Activated CD4-positive, alpha-beta T cell treated with anti-CD3 and anti-CD28 coated beads, Interleukin-2, amount 50 U/mL, for 24 hours (primary cell): ENCODE data around the gene DNAJA2.

Source experiments
- DNase-seq, 2 donors: peaks; one replicate each; pipeline ENCODE4 v3.0.0-alpha.2; 2020; ENCODE audit warnings: low read depth in 1 of 2, low spot score in 1 of 2

The DNAJA2 gene

DNA sequence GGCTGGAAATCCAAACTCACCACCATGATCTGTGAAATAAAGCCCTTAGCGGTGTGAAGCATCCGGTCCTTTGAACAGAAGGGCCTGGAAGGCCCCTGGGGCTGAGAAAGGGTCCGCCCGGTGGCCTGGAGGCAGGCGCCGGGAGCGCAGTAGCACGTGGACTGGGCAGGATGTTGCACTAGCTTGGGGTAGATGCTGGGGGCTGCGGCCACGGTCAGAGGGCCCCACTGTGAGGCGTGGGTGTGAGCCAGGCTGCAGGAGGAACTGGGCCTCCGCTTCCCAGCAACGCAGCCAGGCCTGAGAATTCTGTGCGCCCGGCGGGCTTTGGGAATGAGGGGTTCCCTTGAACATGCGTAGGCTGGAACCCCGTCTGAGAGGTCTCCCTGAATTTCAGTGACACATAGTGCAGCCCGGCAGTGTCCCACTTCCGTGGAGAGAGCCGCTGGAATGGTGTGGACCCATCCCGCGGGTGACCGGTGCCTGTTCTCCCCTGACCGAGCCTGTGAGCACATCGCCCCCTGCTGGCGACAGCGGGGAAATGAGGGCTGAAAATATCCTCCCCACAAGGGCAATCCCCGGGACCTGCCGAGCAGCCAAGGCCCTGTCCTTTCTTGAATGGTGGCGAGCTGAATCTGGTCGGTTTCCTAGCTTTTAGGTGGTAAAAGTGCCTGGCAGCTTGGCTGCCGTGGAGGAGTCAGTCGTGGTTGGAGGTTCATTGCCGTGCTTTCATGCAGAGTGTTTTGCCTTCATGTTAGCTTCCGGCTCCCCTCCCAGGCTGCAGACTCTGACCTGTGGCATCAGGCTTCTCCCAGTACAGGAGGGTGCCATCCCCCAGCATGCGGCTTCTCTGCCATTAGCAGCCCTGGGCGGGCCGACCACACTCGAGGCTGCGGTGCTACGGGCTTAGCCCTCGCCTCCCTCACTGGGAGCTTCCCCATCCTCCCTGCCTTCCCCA lies 43.8 kb downstream of the DNAJA2 start:
- DNase-seq, result peak; percentile 51 to 57

DNA sequence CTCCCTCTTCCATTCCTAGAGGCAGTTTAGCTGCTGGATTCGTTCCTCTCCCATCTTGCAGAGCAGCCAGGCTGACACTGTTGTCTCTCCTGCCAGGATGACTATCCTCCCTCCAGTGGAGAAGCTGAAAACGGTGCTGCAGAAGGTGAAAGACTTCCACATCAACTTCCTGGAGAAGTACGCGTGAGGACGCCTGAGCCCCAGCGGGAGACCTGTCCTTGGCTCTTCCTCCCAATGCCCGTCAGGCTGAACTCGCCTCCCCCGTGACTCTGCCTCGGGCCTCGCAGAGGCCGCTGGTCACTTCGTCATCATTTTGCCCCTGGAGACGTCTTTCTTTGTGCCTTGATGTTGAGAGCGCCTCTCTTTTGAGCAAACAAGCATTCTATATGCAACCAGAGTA lies 44.7 kb downstream of the DNAJA2 start:
- no peak for DNase-seq

DNA sequence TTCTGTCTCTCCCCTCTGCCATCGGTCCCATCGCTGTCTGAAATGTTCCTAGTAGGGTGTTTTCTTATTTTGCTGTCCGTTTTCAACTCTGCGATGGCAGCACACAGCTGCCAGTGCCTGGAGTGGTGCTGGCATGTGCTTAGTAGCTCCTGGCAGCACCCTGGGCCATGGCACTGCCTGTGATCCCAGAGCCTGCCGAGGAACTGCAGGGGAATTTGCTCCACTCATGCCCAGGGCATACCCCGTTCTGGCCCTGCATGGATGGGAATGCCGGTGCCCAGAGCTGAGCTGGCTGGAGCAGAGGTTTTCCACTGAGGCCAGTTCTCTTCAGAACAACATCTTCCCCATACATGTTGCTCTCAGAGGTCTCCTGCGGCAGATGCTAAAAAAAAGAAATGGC lies 46.2 kb downstream of the DNAJA2 start:
- DNase-seq, result no peak

DNA sequence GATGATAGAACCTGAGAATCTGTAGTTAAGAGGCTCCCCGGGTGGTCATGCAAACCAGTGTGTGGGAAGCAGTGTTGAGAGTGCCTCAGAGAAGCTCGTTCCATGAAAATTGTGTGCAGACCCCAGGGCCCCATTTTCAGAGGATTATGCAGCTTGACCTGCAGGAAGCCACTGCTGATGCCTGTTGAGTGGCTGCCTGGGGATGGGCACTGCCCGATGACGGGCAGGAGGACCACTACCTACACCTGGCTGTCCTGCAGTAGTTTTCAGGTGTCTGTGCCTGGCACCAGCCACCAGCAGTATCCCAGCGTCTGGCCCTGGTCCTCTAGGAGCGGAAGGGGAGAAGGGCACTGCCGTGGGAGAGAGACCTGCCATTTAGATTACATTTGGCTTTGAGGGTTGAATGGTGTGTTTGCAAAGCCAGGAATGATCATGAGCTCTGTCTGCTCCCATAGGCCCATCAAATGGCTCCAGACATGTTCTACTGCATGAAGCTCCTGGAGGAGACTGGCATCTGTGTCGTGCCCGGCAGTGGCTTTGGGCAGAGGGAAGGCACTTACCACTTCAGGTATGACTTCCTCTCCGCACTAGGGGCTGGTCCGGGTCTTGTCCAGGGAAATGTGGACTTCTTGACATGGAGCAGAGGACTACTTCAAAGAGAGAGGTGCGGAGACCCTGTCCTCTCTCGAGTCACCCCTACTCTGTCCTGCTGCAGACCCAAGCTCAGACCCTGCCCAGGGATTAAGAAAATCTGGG lies 46.8 kb downstream of the DNAJA2 start:
- DNase-seq, result no peak

DNA sequence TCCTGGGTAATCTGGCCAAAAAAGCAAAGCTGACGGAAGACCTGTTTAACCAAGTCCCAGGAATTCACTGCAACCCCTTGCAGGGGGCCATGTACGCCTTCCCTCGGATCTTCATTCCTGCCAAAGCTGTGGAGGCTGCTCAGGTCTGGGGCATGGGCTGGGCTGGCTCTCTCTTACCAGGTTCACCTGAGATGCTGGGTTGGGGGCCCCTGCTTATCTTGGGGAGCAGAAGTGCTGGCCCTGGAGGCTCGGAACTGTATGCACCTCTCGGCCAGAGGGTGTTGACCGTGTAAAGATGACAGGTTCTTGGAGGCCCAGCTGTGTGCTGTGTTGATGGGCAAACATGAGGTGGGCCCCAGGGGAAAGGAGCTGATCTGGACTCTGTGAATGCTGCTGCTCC lies 49.1 kb downstream of the DNAJA2 start:
- no peak for DNase-seq

DNA sequence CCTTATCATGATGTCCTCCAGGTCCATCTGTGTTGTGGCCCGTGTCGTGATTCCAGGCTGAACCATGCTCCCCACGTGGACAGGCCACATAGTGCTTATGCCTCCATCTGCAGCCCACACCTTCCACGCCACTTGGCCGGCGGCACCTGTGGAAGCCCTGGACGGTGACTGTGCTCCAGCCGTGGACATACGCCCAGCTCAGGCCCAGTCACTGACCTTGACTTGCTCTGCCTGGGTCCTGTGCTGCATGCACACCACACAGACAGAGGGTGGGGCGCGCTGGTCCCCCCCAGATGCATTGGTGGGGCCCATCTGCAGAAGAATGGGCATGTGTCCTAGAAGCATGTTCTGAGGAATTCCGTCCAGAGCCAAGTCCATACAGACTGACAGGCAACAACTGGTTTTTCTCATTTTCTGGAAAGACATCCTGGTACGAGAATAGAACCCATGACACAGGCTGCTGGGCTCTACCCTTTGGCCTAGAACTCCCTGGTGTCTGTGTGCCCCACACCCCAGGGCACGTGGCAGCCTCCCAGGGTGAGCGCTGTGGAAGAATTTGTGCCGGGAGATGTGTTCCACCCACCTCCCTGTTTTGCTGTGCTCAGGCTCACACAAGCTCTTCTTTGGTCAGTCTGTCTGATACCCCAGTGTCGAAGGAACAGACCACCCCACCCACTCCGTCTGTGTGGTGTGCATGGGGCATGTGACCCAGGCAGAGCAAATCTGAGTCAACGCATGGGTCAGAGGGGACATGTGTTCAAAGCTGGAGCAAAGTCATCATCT lies 49.8 kb downstream of the DNAJA2 start:
- DNase-seq, result no peak

DNA sequence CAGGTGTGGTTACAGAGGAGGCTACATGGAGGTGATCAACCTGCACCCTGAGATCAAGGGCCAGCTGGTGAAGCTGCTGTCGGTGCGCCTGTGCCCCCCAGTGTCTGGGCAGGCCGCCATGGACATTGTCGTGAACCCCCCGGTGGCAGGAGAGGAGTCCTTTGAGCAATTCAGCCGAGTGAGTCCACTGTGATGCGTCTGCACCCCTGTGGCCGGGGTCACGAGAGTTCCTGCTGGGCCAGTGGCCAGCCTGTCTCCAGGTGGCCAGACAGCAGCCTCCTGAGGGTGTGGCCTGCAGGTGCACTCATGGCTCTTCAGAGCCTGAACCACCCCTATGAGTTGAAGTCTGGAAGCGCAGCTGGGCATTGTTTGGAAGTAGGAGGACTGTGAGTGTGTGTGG lies 51.2 kb downstream of the DNAJA2 start:
- no peak for DNase-seq

DNA sequence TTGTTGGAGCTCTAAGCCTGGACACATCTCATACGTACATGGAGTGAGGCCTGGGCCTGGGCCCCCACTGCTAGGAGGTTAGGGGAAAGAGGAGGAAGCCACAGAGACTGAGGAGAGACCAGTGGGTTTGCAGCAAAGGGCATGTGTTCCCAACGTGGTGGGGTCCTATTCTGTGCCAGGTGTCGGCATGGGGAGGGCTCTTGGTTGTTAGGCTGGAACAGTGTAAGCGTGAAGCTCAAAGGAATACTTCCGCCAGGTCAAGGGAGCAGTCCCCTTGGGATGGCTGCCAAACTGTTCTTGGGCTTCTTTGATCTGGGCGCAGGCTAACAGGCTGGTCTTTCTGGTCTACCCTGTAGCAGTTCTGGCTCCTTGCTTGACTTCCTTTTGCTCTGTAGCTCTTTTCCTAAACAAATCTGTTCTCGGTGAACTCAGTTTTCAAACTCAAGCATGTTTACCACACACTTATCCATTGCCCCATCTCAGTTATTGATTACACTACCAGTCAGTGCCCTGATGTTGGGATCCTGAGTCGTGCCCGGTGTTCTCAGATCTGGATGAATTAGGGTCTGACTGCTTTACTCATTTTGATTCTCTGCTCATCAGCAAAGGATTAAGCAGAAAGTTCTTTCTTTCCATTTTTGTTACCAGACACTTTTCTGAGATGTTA lies 52.9 kb downstream of the DNAJA2 start:
- DNase-seq, result no peak

DNA sequence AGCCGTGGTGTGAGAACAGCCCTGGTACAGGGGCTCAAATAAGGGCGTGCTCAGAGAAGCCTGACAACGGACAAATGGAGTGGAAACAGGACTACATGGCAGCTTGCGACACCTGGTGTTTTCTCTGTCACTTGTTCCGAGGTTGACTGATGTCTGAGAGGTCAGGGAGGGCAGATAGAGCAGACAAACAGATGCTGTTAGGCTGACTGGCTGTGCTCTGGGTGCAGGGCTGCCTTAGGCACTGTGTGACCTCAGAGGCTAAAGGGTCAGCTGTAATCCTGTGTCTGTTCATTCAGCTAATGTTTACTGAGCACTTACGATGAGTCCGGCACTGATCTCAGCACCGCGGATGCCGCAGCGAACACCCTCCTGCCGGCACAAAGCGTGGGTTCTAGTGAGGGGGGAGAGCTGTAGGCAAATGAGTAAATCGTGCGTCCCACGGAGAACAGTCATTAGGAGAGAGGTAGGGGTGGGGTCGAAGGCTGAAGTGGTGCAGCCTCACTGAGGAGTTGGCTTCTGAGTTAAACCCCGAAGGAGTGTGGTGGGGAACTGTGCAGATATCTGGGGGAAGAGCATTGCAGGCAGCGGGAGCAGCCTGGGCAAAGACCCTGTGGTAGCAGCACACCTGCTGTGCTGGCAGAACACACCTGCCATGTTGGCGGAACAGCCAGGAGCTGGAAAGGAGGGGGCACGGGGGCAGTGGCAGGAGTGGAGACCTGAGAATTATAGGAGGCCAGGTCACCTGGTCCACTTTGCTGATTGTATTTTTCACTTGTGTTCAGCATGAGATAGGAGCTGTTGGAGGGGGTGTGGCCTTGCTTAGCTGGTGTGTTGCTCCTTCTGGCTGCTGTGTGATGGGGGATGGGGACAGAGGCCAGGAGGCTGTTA lies 54.3 kb downstream of the DNAJA2 start:
- no peak for DNase-seq

DNA sequence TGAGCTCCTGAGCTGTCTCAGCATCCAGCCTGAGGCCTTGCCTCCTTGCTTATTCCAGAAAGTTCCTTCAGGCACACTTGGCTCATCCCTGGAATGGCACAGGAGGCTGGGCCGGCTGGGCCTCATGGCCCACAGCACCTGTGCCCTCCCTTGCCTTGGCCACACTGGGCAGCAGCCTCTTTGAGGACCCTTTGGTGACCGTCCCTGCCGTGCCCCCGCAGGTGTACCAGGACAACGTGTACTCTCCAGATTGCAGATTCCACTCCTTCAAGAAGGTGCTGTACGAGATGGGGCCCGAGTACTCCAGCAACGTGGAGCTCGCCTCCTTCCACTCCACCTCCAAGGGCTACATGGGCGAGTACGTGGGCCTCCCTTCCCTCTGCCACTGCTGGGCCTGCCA lies 55.1 kb downstream of the DNAJA2 start:
- no peak for DNase-seq

DNA sequence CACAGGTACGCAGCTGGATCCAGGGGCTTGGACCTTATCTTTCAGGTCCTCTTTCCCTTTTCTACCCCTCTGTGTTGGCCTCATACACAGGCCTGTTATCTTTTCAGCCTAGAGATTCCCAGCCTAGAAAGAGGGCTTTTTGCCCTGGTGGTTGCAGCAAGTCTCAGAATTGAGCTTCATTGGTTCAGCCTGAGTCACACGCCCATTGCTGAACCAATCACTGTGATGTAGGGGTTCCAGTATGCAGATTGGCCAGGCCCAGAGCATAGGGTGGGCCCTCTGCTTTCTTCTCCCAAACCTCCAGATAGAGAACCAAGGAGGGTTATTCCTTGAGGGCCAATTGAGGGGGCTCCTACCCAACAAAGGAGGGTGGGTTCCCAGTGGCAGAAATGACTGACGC lies 56.5 kb downstream of the DNAJA2 start:
- no peak for DNase-seq

DNA sequence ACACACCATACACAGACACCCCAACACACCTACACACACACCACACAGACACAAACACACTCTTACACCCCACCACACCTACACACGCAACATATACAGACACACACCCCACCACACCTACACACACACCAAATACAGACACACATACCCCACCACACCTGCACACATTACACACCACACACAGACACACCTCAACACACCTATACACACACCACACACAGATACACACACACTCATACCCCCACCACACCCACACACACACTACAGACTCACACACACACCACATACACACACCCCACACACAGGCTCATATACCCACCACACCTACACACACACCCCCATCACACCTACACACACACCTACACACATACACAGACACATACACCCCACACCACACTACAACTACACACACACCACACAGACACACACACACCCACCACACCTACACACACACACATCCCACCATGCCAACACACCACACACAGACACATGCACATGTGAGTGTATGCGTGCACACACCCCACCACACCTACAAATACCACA lies 57.9 kb downstream of the DNAJA2 start:
- DNase-seq, result no peak

DNA sequence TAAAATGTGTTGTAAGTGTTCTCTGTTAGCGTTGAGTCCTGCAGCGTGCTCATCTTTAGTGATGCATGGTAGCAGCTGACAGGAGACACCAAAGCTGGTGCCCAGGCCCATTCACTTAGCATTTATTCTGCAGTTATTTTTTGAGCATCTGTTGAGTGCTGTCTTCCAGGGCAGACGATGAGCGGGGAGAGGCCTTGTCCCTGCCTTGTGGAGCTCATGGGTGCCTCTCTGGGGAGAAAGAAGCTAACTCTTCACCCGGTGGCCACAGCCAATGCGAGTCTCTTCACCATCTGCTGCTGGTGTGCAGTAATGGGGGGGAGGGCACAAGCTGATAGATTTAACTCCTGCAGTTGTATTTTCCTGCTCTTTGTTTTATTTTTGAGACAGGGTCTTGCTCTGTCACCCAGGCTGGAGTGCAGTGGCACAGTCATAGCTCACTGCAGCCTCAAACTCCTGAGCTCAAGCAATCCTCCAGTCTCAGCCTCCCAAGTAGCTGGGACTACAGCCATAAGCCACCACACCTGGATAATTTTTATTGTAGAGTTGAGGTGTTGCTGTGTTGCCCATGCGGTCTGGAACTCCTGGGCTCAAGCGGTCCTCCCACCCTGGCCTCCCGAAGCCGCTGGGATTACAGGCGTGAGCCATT lies 58.8 kb downstream of the DNAJA2 start:
- no peak for DNase-seq

DNA sequence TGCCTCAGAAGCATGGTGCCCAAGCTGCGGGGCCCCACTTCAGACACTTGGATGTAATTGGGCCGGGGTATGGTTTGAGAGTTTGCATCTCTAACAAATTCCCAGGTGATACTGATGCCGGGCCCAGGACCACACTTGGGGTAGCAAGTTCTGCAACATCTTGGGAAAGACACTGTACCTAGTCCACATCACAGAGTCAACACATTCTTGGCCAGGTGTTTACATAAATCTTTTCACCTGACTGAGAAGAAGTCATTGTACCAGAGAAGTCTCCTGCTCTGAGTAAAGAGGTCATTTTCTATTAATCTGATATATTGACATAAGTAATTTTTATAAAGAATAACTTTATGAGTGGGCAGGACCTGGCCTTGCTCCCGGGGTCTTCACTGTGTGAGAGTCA lies 61.8 kb downstream of the DNAJA2 start:
- DNase-seq, result no peak

DNA sequence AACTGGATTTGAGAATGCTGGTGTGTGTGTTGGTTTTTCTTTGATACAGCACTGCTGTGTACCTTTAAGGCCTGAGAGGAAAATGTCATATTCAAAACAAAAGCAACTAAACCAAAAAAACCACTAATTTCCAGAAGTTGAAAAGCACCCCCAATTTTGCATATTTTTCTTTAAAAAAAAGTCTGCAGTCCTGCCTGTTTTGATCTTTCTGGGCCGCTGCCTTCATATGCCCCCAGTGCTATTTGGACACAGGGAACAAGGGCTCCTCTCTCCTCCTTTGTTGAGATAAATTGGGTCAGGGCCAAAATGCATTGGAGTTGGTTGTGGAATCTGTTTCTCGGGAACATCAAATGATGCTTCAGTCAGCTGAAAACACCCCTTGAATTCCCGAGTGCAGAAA lies 62.4 kb downstream of the DNAJA2 start:
- no peak for DNase-seq

DNA sequence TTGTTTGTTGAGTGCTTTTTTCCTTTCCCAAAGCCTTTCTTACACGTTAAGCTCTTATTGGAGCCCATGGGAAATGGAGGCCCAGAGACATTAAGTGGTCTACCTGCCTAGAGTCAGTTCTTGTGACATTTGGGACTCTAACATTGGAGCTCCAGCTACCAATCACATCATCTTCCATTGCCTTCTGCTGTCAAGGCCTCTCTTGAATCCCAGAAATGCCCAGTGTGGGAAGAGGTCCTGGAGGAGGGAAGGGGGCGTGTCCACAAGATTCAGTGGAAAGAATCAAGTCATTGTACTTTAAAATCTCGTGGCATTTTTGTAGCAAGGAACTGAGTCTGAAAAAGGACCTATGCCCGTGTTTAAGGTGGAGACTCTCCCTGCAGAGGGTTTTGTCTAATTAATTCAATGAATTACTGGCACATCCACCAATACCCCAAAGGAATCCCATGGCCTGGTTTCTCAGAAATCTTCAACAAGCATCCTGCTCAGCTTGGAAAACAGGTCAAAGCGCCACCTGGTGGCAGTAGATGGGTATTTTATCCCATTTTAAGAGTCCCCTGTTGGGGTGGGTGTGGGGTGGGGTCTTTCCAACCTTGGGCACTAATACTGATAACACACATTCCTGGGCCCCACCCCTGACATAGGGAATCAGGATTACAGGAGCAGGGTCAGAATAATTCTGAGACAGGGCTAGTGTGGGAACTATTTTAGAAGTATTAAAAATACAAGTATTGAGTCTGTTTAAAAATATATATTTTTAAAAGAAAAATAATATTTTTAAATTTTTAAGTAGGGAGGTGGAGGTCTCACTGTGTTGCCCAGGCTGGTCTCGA lies 64.7 kb downstream of the DNAJA2 start:
- peak; percentile 26 to 52 for DNase-seq

DNA sequence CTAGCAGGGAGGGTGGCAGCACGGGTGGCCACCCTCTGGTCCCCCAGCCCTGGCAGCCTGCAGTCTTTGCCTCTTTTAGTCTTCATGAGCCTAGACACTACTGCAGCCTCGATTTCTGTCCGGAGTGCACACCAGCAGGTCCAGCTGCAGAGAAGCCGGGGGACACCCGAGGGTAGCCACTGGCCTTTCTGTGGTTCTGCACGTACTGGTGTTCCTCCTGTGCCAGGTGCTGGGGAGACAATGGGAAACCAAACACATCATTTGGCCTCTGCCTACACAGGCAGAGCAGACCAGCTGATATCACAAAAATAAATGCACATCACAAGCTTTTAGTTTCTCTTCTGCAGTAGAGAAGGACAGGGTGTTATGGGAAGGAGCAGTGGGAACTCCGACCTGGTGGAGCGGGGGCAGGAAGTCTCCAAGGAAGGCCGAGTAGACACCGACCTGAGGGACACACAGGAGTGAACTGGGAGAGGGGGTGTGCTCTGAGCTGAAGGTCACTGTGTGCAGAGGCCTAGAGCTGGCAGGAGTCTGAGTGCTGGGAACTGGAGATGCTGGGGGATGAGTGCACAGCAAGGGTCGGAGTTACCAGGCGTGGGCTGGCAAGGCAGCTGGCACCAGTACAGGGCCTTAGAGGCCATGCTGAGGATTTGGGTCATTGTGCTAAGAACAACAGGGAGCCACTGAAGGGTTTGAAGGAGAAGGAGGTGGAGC lies 66.3 kb downstream of the DNAJA2 start:
- no peak for DNase-seq
